Frontal cortex (tissue), 4 donors: ENCODE measurements around the gene GPR75. TPM values are rescaled to one million over a fixed set of nuclear protein-coding genes. Genes with fewer than 3 reads are reported as not detected.

Source experiments
- DNase-seq, 2 donors: peaks; one replicate each; pipeline ENCODE4 v3.0.0; 2012; ENCODE audit warnings: low spot score in 2 of 2
- FAIRE-seq: peaks from 2 replicates; lab custom pipeline; 2012; peaks lifted over from hg19 to GRCh38; lab: Jason Lieb, UNC
- total RNA-seq: library from RNA; depleted of rRNA; stranded (reverse); fragments of >200 nt; gene quantifications from one replicate; pipeline ENCODE4 v1.2.3, GENCODE V29; 2014
- donor health status: control.
- donor health status: control.
- donor health status: control.

GPR75 gene
- total RNA-seq: 18.3 TPM

- DNase-seq: peak; percentile 72
- no peak for FAIRE-seq
Measured at GRCh38 chr2:53859206-53860181, at the start of gene GPR75. Gene GPR75, minus strand, starts transcription at chr2:53859967. Its CDS starts 5,211 bp downstream, at chr2:53854756.

DNA sequence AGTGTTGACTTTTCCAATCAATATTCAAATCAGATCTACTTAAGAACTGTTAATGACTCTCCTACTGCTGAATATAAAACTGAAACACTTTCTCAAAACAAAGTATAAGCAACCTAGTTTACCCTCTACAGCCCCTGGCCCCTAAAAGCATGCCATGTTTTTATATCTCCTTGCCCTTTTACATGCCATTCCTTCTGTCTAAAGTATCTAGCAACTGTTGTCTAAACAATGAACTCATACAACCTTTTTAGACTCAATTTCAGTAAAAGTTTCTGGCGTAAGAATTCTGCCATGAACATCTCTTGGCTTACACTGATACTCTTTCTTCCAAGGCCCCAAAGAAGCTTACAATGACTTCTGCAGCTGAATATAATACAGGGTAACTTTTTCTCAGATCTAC, 47.8 kb upstream of the GPR75 start:
- DNase-seq: no peak
- no peak for FAIRE-seq

DNA sequence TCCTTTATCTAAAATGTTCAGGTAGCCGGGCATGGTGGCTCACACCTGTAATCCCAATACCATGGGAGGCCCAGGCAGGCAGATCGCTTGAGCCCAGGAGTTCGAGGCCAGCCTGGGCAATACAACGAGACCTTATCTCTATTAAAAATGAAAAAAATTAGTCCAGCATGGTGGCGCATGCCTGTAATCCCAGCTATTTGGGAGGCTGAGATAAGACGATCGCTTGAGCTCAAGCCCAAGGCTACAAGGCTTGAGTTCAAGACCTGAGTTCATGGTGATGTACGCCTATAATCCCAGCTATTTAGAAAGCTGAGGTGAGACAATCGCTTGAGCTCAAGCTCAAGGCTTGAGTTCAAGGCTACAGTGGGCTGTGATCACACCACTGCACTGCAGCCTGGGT, 45.6 kb upstream of the GPR75 start:
- no peak for DNase-seq

GRCh38 chr2:53903011-53903410, 43.2 kb upstream of the GPR75 start:
- FAIRE-seq (no peak), DNase-seq (no peak)

More for the DNA sequence above, 45.6 kb upstream of the GPR75 start:
- no peak for FAIRE-seq

DNA sequence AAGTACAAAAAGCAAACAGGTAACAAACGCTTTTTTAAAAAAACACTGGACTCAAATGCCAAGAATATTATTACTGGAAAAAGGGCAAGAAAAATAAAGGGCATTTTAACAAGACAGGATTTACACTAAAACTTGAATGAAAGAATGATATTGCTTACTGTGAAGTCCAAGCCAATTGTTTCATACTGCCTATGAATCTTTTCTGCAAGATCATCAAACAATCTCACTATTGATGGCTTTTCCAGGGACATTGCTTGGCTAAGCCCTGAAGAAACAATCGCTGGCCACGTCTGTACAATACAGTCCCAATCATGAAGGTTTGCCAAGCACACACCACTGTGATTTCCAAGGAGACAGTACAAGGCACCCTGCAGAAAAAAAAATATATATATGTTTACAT, 41.4 kb upstream of the GPR75 start:
- FAIRE-seq: no peak
- no peak for DNase-seq

GRCh38 chr2:53896864-53897263, 37.1 kb upstream of the GPR75 start:
- no peak for FAIRE-seq
- no peak for DNase-seq

GRCh38 chr2:53886406-53887280, 26.9 kb upstream of the GPR75 start:
- no peak for FAIRE-seq
- DNase-seq: no peak

- DNase-seq: no peak
Measured at GRCh38 chr2:53884883-53885282, 25.1 kb upstream of the GPR75 start.

GRCh38 chr2:53881986-53882385, 22.2 kb upstream of the GPR75 start:
- FAIRE-seq: no peak
- DNase-seq: no peak

More at GRCh38 chr2:53884883-53885282, 25.1 kb upstream of the GPR75 start:
- no peak for FAIRE-seq

DNA sequence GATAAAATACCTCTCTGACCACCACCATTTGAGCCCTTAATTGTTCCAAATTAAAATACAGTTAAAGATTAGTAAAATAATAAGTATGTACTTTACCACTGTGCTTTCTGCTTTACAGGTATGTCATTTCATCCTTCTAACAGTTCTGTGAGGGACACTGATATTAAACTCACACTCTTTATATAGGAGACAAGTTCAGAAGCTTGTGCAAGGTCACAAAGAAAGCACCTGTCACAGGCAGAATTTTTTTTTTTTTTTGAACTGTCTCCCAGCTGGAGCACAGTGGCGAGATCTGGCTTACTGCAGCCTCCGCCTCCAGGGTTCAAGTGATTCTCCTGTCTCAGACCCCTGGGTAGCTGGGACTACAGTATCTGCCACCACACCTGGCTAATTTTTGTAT, 21.6 kb upstream of the GPR75 start:
- no peak for DNase-seq
- FAIRE-seq: no peak

DNA sequence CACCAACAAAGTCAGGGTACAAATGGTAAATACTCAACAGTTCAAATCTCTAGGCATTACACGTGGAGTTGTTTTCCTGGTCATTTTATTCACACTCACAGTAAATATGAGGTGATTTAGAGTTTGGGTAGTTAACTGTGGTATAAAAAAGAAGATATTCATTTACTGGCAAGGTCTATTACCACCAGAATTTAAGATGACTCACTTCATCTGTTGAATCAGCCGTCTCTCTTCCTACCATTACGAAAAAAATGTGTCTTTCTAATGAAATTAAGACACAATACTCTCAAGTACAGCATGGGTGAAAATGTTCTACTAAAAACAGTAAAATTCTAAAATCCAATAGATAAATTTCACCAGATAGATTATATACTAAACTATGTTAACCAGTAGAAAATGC, 21.0 kb upstream of the GPR75 start:
- DNase-seq (no peak), FAIRE-seq (no peak)

DNA sequence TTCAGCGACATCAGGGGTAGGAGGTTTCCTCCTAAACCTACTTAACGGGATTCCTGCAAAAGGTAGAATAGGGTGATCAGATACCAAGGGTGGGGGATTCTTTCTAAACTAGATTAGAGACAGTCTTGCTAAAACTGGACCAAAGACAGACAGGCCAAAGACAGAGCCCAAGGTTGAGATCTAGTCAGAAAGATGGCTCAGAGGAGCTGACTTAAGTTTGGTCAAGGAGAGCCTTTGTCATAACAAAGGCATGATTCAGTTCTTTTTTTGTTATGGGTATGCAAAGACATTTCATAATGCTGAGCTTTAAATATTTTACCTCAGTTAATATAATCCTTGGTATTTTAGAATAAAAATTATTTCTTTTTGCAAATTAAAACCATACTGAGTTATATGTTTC, 17.8 kb upstream of the GPR75 start:
- FAIRE-seq (no peak), DNase-seq (no peak)

DNA sequence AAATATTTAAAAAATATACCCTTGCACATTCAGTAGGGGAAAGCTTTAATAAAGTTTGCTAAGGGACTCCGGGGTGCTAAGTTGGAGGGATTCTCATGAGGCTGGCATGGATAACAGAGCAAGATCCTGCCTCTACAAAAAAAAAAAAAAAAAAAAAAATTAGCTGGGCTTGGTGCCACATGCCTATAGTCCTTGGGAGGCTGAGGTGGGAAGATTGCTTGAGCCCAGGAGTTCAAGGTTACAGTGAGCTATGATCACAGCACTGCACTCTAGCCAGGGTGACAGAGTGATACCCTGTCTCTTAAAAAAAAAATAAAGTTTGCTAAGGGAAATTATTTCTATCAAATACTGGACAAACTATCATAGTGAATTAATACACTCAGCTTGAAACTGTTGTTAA, 17.3 kb upstream of the GPR75 start:
- FAIRE-seq: no peak

DNA sequence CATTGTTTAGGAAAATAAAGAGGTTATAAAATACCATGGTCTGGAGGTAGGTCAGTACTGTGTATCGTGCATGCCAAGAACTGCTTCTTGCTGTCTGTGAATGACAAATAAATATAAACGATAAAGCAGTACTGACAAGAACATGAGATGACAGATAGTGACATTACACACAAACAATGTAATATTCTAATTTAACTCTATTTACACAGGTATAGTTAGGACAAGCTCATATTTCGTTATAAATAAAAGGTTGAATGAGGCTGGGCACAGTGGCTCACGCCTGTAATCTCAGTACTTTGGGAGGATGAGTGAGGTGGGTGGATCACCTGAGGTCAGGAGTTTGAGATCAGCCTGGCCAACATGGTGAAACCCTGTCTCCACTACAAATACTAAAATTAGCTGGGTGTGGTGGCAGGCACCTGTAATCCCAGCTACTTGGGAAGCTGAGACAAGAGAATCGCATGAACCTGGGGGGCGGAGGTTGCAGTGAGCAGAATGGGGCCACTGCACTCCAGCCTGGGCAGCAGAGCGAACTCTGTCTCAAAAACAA, 14.7 kb upstream of the GPR75 start:
- FAIRE-seq (no peak), DNase-seq (no peak)

More for the DNA sequence above, 17.3 kb upstream of the GPR75 start:
- DNase-seq: no peak

GRCh38 chr2:53867773-53868172, 8.0 kb upstream of the GPR75 start:
- FAIRE-seq: no peak
- no peak for DNase-seq

DNA sequence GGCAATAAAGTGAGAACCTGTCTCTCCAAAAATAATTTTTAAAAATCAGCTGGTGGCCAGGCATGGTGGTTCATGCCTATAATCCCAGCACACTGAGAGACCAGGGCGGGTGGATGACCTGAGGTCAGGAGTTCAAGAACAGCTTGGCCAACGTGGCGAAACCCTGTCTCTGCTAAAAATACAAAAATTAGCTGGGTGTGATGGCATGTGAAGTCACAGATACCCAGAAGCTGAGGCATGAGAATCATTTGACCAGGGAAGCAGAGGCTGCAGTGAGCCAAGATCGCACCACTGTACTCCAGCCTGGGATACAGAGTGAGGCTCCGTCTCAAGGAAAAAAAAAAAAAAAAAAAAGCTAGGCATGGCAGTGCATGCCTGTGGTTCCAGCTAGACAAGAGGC, 7.4 kb upstream of the GPR75 start:
- FAIRE-seq (no peak), DNase-seq (no peak)

DNA sequence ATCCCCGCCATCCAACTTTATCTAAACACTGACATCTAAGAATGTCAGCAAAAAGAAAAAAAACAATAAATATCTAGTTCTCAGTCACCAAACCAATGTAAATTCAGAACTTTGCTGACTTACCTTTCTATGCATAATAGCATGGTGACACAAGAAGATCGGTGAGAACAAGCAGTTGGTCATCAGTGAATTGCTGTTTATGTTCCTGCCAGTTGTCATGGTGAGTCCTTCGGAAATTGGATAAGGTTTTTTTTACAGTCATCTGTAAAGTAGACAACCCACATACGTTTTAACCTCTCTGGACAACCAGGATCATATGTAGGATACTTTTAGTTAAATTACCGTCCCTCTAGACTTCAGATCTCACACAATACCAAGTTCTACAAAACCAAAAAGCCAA, 6.2 kb upstream of the GPR75 start:
- FAIRE-seq (no peak), DNase-seq (no peak)

DNA sequence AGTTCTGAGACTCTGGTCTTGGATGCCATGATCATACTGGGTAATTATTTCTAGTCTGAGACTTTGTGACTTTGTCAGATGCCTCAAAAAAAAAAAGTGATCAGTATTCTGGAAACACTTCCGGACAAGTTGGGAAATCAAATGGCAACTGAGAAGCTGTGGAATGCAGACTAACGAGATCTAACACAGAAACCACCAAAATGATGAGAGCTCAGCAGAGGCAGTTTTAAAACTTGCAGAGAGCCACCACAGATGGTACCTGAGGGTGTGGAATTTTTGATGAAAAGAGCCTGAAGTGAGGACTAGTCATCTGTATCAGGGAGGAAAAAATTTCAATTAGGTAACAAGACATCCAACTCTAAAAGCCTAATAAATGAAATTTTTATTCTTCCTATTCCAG, 5.5 kb upstream of the GPR75 start:
- FAIRE-seq (no peak), DNase-seq (no peak)

DNA sequence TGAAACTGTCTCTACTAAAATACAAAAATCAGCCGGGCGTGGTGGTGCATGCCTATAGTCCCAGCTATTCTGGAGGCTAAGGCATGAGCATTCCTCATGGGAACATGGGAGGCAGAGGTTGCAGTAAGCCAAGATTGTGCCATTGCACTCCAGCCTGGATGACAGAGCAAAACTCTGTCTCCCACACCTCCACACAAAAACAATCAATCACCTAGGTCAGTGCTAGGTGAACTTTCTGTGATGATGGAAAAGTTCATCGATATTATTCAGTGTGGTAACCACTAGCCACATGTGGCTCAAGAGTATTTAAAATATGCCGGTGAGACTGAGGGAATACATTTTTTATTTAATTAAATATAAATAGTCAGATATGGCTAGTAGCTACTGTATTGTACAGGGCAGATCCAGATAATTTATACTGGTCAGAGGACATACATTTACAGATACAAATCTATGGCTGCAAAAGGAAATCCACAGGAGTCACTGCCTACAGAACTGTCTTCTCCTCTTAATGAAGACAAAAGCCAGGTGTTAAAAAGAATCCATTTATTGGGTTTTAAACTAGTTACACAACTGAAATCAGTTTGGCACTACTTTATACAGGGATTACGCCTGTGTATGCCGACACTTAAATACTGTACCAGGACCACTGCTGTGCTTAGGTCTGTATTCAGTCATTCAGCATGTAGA, 3.9 kb upstream of the GPR75 start:
- FAIRE-seq: no peak

GRCh38 chr2:53861824-53862223, 2.1 kb upstream of the GPR75 start:
- DNase-seq: no peak
- no peak for FAIRE-seq

More for the DNA sequence above, 3.9 kb upstream of the GPR75 start:
- no peak for DNase-seq
